ENCODE data around the gene GRID1.

The GRID1 gene

GRCh38 chr10:86314616-86315548 lies 51.7 kb downstream of the GRID1 start:
- no peak for DNase-seq (ENCODE audit: low read depth, low spot score)

GRCh38 chr10:86313621-86314041 lies 53.0 kb downstream of the GRID1 start:
- no peak for DNase-seq (ENCODE audit: low read depth, low spot score)

GRCh38 chr10:86312701-86313270 lies 53.8 kb downstream of the GRID1 start:
- DNase-seq (ENCODE audit: low read depth, low spot score): no peak

- no peak for DNase-seq (ENCODE audit: low read depth, low spot score)
These were observed 54.7 kb downstream of the GRID1 start for GRCh38 chr10:86311906-86312305.

GRCh38 chr10:86311190-86311589 lies 55.4 kb downstream of the GRID1 start:
- DNase-seq (ENCODE audit: low read depth, low spot score): no peak

GRCh38 chr10:86310702-86311101 lies 55.9 kb downstream of the GRID1 start:
- no peak for DNase-seq (ENCODE audit: low read depth, low spot score)

- no peak for DNase-seq (ENCODE audit: low read depth, low spot score)
These were observed 56.3 kb downstream of the GRID1 start for GRCh38 chr10:86310291-86310690.

- no peak for DNase-seq (ENCODE audit: low read depth, low spot score)
These were observed 58.5 kb downstream of the GRID1 start for GRCh38 chr10:86308056-86308455.

GRCh38 chr10:86306628-86307278 lies 59.8 kb downstream of the GRID1 start:
- DNase-seq (ENCODE audit: low read depth, low spot score): no peak

GRCh38 chr10:86305521-86305920 lies 61.1 kb downstream of the GRID1 start:
- no peak for DNase-seq (ENCODE audit: low read depth, low spot score)

- no peak for DNase-seq (ENCODE audit: low read depth, low spot score)
These were observed 62.2 kb downstream of the GRID1 start for GRCh38 chr10:86304436-86304835.

GRCh38 chr10:86303626-86304025 lies 63.0 kb downstream of the GRID1 start:
- no peak for DNase-seq (ENCODE audit: low read depth, low spot score)

GRCh38 chr10:86301971-86302370 lies 64.6 kb downstream of the GRID1 start:
- no peak for DNase-seq (ENCODE audit: low read depth, low spot score)

GRCh38 chr10:86300931-86301830 lies 65.4 kb downstream of the GRID1 start:
- no peak for DNase-seq (ENCODE audit: low read depth, low spot score)

- no peak for DNase-seq (ENCODE audit: low read depth, low spot score)
These were observed 66.1 kb downstream of the GRID1 start for GRCh38 chr10:86300399-86300925.

GRCh38 chr10:86299562-86299961 lies 67.0 kb downstream of the GRID1 start:
- no peak for DNase-seq (ENCODE audit: low read depth, low spot score)

- DNase-seq (ENCODE audit: low read depth, low spot score): no peak
These were observed 68.0 kb downstream of the GRID1 start for GRCh38 chr10:86298501-86299001.

- DNase-seq (ENCODE audit: low read depth, low spot score): no peak
These were observed 70.8 kb downstream of the GRID1 start for GRCh38 chr10:86295791-86296190.

- DNase-seq (ENCODE audit: low read depth, low spot score): no peak
These were observed 71.2 kb downstream of the GRID1 start for GRCh38 chr10:86295351-86295750.

- DNase-seq (ENCODE audit: low read depth, low spot score): no peak
These were observed 72.0 kb downstream of the GRID1 start for GRCh38 chr10:86294346-86295265.

Data from brain pericyte (primary cell).